Measurements from ENCODE around the gene ZNF398.
"Not testable (repeated sequence)": the region's sequence is repeated elsewhere in the genome, so short reads cannot be mapped to it uniquely, and the experiment has no call there.

The ZNF398 gene

GRCh38 chr7:149226366-149226765 lies 79.1 kb downstream of the ZNF398 start:
- DNase-seq = not testable (repeated sequence)

- DNase-seq = no peak
Measured at GRCh38 chr7:149226840-149227494, 79.7 kb downstream of the ZNF398 start.

GRCh38 chr7:149228831-149229471 lies 81.7 kb downstream of the ZNF398 start:
- DNase-seq = no peak

GRCh38 chr7:149229526-149229925 lies 82.3 kb downstream of the ZNF398 start:
- DNase-seq = no peak

GRCh38 chr7:149232362-149232761 lies 85.1 kb downstream of the ZNF398 start:
- no peak for DNase-seq

Measured in activated T-cell treated with anti-CD3 and anti-CD28 coated beads for 4 hours (primary cell).